Neural cell (in vitro differentiated cells): Measurements from ENCODE around the gene TBC1D30.

Experiments
- TF ChIP-seq, protein P1 (sequence below): fragments of 450-650 bp; IDR thresholded peaks from 2 replicates; pipeline ENCODE4 v1.5.1; 2014; ENCODE audit warnings: antibody characterized with exemption, mild to moderate bottlenecking, moderate library complexity; ENCODE audit not compliant: poor library complexity, severe bottlenecking
- TF ChIP-seq, protein P2 (sequence below): IDR thresholded peaks from 2 replicates; pipeline ENCODE4 v1.6.1; 2012; ENCODE audit warnings: borderline replicate concordance

DNA sequence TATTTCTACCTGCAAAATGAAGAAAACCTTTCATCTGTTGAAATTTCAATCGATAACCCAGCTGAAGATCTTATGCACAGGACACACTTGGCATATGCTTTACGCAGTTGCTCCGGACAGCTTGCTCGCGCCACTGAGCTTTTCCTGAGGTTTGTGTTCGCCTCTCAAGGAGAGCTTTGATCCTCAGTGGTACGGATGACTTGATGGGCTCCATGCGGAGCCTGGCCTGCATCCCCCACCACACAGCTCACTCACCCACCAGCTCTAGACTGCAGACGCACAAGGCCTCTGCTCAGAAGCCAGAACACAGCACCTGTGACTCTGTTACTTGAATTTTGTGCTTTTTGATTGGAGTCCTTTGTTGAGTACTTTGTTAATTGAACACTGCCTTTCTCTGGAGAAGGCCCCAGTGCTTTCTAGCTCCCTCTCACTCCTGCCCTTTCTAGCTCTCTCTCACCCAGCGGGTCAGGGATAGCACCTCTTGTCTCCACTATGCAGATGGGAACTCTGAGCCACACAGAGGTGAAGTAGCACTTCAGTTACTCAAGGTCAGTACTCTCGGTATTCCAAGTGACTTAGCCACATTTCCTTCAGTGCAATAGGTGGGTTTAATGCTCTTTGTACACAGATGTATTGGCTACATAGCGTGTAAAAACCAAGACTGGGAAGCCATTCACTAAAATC lies 52.1 kb downstream of the TBC1D30 start:
- TF ChIP-seq, protein P1, sequence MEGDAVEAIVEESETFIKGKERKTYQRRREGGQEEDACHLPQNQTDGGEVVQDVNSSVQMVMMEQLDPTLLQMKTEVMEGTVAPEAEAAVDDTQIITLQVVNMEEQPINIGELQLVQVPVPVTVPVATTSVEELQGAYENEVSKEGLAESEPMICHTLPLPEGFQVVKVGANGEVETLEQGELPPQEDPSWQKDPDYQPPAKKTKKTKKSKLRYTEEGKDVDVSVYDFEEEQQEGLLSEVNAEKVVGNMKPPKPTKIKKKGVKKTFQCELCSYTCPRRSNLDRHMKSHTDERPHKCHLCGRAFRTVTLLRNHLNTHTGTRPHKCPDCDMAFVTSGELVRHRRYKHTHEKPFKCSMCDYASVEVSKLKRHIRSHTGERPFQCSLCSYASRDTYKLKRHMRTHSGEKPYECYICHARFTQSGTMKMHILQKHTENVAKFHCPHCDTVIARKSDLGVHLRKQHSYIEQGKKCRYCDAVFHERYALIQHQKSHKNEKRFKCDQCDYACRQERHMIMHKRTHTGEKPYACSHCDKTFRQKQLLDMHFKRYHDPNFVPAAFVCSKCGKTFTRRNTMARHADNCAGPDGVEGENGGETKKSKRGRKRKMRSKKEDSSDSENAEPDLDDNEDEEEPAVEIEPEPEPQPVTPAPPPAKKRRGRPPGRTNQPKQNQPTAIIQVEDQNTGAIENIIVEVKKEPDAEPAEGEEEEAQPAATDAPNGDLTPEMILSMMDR: no peak
- TF ChIP-seq, protein P2, sequence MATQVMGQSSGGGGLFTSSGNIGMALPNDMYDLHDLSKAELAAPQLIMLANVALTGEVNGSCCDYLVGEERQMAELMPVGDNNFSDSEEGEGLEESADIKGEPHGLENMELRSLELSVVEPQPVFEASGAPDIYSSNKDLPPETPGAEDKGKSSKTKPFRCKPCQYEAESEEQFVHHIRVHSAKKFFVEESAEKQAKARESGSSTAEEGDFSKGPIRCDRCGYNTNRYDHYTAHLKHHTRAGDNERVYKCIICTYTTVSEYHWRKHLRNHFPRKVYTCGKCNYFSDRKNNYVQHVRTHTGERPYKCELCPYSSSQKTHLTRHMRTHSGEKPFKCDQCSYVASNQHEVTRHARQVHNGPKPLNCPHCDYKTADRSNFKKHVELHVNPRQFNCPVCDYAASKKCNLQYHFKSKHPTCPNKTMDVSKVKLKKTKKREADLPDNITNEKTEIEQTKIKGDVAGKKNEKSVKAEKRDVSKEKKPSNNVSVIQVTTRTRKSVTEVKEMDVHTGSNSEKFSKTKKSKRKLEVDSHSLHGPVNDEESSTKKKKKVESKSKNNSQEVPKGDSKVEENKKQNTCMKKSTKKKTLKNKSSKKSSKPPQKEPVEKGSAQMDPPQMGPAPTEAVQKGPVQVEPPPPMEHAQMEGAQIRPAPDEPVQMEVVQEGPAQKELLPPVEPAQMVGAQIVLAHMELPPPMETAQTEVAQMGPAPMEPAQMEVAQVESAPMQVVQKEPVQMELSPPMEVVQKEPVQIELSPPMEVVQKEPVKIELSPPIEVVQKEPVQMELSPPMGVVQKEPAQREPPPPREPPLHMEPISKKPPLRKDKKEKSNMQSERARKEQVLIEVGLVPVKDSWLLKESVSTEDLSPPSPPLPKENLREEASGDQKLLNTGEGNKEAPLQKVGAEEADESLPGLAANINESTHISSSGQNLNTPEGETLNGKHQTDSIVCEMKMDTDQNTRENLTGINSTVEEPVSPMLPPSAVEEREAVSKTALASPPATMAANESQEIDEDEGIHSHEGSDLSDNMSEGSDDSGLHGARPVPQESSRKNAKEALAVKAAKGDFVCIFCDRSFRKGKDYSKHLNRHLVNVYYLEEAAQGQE: no peak
